NCI-H1092 treated with DMSO at 0.1 percent for 48 hours (cell line): ENCODE data around the gene CCDC106.

Source experiments
- DNase-seq: peaks from one replicate; lab custom pipeline; 2025; lab: John Stamatoyannopoulos, UW

The CCDC106 gene

DNA sequence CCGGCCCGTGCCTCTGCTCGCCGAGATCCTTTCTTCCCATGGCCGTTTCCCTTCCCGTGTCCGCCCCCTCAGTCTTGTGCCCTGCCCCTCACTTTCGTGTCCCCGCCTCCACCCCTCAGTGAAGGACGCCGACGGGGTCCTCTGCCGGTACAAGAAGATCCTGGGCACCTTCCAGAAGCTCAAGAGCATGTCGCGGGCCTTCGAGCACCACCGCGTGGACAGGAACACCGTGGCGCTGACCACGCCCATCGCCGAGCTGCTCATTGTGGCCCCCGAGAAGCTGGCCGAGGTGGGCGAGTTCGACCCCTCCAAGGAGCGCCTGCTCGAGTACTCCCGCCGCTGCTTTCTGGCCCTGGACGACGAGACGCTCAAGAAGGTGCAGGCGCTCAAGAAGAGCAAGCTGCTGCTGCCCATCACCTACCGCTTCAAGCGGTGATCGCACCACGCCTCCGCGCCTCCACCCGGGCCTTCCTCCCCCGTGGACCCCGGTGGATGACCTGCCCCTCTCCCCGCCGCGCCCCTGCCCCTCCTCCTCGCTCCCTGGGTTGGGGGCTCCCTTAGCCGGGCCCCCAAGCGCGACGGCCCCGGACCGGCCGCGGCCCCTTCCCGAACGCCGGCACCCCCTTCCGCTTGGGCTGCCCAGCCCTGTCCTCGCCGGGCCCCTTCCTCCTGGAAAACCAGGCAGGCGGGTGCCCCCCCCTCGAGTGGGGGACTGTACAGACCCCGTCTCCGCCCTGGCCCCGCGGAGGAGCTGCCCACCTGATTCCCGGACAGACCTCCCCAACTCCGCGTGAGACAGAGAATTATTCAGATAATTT, 4.5 kb downstream of the CCDC106 start:
- DNase-seq, result no peak

DNA sequence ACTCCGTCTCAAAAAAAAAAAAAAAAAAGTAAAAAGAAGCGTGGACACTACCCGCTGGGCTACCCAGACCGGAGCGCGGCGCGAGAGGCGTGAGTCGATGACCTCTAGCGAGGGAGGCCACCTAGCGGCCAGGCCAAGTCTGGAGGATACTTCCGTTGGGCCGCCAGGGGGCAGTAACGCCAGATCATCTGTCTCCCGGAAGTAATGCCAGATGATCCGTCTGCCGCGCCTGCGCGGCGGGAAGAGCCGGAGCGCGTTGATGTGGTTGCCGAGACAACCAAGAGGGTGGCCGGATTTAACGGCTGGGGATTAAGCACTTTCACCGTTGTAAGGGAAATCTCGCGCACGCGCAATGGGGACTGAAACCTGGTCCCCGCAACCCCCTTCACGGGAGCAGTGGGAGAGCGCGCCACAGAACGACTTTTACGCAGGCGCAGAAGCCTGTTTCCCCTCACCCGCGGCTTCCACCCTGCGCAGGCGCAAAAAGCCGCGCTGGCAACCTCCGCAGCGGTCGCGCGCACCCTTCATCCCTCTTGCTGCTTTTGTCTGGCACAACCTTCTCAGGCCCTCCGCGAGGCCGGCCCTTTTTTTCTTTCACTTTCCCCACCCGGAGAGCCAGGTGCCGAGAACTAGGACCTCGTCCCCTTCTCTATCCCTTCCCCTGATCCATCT, 5.8 kb downstream of the CCDC106 start:
- DNase-seq, result peak; percentile 96

DNA sequence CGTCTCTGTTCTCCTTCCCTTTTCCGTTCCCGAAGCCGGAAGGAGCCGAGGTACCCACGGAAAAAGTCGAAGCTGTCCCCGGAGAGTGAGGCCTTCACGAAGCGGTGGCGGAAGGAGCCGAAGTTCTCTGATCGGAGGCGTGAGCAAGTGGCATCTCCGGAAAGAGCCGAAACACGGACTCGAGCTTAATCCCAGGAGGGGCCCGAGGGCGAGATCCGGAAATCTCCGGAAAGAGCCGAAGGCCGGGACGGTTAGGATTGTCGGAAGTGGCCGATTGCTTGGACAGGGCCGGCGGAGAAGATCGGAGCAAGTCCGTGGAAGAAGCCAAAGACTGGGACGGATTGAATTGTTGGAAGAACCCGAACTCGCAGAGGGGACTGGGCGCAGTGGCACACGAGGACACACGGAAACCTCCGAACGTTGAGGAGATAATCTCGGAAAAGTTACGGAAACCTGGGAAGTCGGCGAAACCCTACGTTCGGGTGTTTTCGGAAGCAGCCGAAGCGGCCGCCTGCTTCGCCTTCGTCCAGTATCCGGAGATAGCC, 6.4 kb downstream of the CCDC106 start:
- DNase-seq, result peak; percentile 97

GRCh38 chr19:55654868-55655647, 7.0 kb downstream of the CCDC106 start, which contains the start of gene U2AF2:
TSS of gene U2AF2 (plus strand) at chr19:55655035. CDS start at chr19:55655105, 70 bp downstream.
- peak; percentile 95 for DNase-seq

GRCh38 chr19:55655648-55656040, 7.6 kb downstream of the CCDC106 start:
- no peak for DNase-seq

GRCh38 chr19:55656552-55656951, 8.5 kb downstream of the CCDC106 start:
- DNase-seq, result no peak

DNA sequence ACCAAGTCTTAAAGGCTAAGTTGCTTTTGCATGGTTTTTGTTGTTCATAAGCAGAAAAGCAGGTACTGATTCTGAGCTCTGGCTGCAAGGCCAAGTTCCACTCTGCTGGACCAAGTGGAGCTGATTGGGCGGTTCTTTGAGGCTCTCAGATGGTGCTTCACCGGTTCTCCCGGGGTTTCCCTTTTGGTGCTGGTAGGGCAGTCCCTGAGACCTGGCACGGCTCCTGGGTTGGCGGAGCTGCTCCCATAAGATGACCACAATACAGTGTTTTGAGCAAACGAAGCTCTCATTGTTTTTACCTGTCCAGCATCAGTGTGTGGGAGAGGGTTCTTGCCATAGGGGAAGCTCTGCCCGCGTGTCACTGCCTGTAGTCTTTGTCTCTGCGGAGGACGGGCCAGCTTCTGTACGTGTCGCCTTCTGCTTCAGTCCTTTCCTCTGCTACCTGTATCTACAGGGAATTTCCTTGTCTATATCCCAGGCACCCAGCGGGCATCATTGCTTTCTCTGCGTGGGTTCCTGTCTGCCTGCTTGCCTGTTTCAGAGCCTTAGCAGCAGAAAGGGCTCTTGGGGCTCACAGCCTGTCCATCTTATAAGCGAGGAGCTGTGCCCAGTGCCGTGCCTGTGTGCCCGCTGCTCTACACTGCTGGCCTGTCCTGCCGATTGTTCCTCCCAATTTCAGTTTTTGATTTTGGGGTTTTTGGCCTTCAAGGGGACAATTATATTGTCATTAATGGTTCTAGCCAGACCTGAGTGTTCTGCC, 9.2 kb downstream of the CCDC106 start:
- DNase-seq, result no peak

GRCh38 chr19:55658846-55659459, 10.9 kb downstream of the CCDC106 start:
- no peak for DNase-seq

DNA sequence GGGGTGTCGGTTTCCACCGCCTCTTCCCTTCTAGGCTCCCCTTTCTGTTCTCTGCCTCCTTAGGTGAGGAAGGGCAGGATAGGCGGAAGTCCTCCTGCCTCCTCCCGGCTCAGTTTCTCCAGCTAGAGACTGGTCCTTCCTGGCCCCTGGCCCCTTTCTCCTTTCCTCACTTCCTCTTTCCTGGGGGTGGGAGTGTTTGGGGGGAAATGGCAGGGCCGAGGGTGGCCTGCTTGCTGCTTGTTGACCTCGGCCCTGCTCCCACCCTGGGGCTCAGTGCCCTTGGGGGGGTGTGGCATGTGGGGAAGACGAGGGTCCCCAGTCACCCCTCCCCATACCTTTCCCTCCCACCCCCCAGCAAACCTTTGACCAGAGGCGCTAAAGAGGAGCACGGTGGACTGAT, 11.8 kb downstream of the CCDC106 start:
- no peak for DNase-seq

DNA sequence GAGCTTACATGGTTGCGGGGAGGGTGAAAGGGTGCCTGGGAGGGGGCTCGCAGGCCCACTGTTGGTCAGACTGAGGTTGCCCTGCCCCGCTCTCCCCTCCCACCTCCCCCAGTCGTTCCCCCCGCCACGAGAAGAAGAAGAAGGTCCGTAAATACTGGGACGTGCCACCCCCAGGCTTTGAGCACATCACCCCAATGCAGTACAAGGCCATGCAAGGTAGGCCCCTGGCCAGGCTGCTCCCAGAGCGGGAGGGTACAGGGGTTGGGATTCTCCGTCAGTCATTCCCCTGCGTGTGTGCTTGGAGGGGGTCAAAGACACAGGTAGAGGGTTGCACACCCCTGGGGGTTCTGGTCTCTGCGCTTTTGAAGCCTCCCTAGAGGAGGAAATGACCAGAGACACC, 12.4 kb downstream of the CCDC106 start:
- DNase-seq, result no peak

- no peak for DNase-seq
Observed at GRCh38 chr19:55660991-55661390, 13.0 kb downstream of the CCDC106 start.

DNA sequence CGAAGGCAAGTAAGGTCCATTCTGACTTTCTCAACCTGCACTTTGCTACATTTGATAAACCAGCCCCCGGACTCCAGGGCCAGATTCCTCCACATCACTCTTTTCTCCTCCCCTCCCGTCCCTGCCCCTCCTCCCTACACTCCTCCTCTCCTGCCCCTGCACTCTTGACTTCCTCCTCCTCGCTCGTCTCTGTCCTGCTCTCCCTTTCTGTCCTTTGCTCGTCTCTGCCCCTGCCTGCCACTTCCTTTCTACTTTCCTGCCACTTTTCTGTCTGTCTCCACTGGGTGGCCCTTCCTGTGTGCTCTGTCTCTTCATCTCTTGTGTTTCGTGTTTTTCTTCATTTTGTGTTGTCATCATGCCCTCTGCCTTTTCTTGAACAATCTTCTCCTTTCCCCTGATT, 13.8 kb downstream of the CCDC106 start:
- DNase-seq, result no peak

DNA sequence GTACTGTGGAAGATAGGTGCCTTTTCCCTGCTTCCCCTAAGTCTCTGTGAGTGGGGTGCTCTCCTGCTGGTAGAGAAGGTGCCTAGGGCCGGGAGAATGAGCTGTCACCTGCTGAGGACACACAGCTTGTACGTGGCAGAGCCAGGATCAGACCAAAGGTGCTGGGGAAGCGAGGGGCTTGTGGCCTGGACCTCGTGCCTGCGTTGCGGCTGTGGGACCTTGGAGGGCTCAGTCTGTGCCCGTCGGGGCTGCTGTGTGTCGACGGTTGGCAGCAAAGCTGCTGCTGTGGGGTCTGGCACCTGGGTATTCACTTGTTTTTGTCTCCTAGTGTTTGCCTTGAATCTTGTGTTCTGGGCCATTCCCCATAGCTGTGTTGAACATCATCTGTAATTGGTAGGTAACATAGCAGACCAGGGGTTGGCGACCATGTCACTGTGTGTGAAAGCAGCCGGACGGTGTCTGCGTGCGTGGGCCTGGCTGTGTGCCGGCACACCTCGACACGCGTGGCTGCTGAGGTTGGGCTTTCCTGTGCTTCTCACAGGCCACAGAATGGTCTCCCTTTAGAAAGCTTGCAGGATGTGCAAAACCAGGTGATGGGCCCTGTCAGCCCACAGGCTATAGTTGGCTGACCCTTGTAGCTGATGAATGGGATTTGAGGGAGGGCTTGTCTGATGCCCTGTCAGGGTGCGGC, 16.0 kb downstream of the CCDC106 start:
- no peak for DNase-seq

DNA sequence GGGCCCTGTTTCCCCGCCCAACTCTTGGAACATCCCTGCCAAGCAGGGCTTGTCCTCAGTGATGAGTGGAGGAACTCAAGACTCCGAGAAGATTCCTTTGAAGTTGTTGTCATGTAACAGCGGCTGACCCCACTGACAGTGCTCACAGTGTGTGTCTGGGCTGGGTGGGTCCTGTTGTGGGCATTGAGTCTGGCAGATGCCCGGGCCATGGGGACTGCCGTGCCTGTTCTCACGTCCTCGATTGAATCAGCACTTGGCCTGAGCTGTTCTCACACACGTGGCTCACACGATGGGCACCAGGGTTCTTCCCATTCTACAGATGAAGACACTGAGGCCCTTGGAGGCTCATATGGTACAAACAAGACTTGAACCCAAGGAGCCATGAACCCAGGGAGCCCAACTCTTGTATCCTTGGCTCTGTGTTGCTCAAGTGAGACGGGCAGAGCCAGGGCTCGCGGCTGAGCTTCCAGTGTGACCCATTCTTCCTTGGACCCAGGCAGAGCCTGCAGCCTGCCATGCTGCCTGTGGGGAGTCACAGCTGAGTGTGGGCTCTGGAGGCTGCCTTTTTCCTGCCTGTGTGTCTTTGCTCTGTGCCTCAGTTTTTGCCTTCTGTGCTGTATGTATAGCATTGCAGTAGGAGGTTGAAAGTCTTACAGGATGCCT, 18.5 kb downstream of the CCDC106 start:
- DNase-seq, result no peak

GRCh38 chr19:55667006-55667381, 19.0 kb downstream of the CCDC106 start:
- no peak for DNase-seq

GRCh38 chr19:55667511-55667910, 19.5 kb downstream of the CCDC106 start:
- DNase-seq, result no peak

- no peak for DNase-seq
Observed at GRCh38 chr19:55667958-55668357, 19.9 kb downstream of the CCDC106 start.

DNA sequence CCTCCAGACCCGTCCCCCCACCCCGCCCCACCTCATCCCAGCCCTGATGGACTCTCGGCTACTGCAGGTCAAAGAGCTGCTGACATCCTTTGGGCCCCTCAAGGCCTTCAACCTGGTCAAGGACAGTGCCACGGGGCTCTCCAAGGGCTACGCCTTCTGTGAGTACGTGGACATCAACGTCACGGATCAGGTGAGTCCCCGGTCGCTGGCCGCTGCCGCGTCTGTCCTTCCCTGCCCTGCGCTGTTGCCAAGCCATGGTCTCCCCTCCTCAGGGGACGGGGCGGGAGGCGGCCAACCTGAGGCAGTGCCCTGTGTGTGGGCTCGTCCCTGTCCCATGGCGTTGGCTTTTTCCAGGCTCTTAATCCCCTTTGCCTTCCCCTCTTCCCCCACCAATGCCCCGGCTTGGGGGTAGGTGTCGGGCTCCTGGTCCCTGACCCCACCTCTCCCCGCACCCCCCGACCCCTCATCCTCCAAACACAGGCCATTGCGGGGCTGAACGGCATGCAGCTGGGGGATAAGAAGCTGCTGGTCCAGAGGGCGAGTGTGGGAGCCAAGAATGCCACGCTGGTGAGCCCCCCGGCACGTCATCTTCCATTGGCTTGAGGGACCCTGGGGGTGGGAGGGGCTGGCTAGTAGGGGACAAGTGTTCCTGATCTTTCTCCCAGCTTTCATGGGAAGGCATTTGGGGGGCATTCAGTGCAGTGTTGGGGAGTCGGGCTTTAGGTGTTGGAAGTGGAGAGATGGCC, 20.8 kb downstream of the CCDC106 start:
- DNase-seq, result no peak
